ENCODE data around the gene SPATA6L. TPM values are rescaled to one million over a fixed set of nuclear protein-coding genes. Genes with fewer than 3 reads are reported as not detected.

Gene SPATA6L
- total and polyA plus RNA-seq, 2 of the 13 experiments (the other 11 are each of a cell fraction or from before 2014, with no cell fraction given), result 1.1 to 1.9 TPM

GRCh38 chr9:4666042-4666699 is at the start of gene SPATA6L (continued):
- TF ChIP-seq, protein P1, sequence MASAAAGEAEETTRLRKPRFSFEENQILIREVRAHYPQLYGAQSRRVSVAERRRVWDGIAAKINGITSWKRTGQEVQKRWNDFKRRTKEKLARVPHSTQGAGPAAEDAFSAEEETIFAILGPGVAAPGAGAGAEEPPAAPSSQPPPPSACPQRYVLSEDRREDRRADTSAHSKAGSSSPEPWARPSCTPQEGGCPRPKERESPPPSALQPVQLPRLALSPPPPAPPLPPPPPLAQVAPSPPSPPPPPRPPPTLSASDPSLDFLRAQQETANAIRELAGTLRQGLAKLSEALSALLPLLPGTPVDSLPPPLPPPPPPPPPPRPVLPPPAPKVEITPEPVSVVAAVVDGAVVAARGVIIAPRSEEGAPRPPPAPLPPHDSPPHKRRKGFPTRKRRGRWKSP (CRISPR knock-in tag; IDR thresholded peaks at IDR 0.05), result peak; percentile 52; the same call in 1 of the 2 replicates
- TF ChIP-seq HMGXB3 (CRISPR knock-in tag; IDR thresholded peaks at IDR 0.05; ENCODE audit: borderline replicate concordance) (no peak), PAWR (CRISPR knock-in tag; IDR thresholded peaks at IDR 0.05; ENCODE audit: borderline replicate concordance) (no peak), HDAC1 (CRISPR knock-in tag; IDR thresholded peaks at IDR 0.05) (peak; percentile 69; the same call in 1 of the 2 replicates), ZBTB40 (IDR thresholded peaks at IDR 0.05) (no peak), ZBTB40 (CRISPR knock-in tag; IDR thresholded peaks at IDR 0.05) (0 out of 2 replicates have a peak, but pooled peaks have one; percentile 24), ZMYM4 (CRISPR knock-in tag; IDR thresholded peaks at IDR 0.05) (peak; percentile 57), SRF (IDR thresholded peaks at IDR 0.05; ENCODE audit: low read depth, low read length) (no peak)

All from HepG2 (cell line).